Peyer's patch (tissue), 4 donors: Measurements from ENCODE around the gene FBN3. TPM values are rescaled to one million over a fixed set of nuclear protein-coding genes. Genes with fewer than 3 reads are reported as not detected.

Experiments used
- DNase-seq, 3 donors: peaks; one replicate each; pipeline ENCODE4 v3.0.0-alpha.2; 2017 to 2019
- H3K27ac ChIP-seq, 4 donors: fragments of 200-600 bp; sonication (generic); one replicate each; pipeline ENCODE4 v1.5.1; 2016 to 2019
- H3K27me3 ChIP-seq, 2 donors: fragments of 200-600 bp; sonication (generic); one replicate each; pipeline ENCODE4 v1.5.1; 2019
- H3K36me3 ChIP-seq, 3 donors: fragments of 200-600 bp; sonication (generic); one replicate each; pipeline ENCODE4 v1.5.1; 2016 to 2019
- H3K4me1 ChIP-seq, 4 donors: fragments of 200-600 bp; sonication (generic); one replicate each; pipeline ENCODE4 v1.5.1; 2016 to 2019
- H3K4me3 ChIP-seq, 4 donors: fragments of 200-600 bp; sonication (generic); 1 replicate in 3 of 4; 2 replicates in 1 of 4; pipeline ENCODE4 v1.5.1; 2016 to 2019; ENCODE audit warnings: mild to moderate bottlenecking in 1 of 4
- H3K9me3 ChIP-seq, 4 donors: fragments of 200-600 bp; sonication (generic); one replicate each; pipeline ENCODE4 v1.5.1; 2016 to 2019; ENCODE audit warnings: mild to moderate bottlenecking in 1 of 4
- POLR2A ChIP-seq, 2 donors: fragments of 450-650 bp; IDR thresholded peaks; one replicate each; pipeline ENCODE4 v1.5.1; 2017; ENCODE audit warnings: antibody characterized with exemption in 2 of 2, mild to moderate bottlenecking in 2 of 2, moderate library complexity in 2 of 2
- total RNA-seq, 4 donors: library from RNA; depleted of rRNA; stranded (reverse); fragments of >200 nt; gene quantifications; one replicate each; pipeline ENCODE4 v1.1.0, GENCODE V29; 2016
- TF ChIP-seq, protein P1 (sequence below), 6 experiments: fragments of 450-650 bp in 4 of 6; fragments of 200-600 bp in 2 of 6; sonication (generic) in 1 of 6; IDR thresholded peaks; one replicate each; pipeline ENCODE4 v1.5.1; 2017 to 2019; ENCODE audit warnings: antibody characterized with exemption in 6 of 6, mild to moderate bottlenecking in 3 of 6, moderate library complexity in 1 of 6

The FBN3 gene
- total RNA-seq, 4 donors from 2014 or later, result 0.28 TPM; not detected in 3

DNA sequence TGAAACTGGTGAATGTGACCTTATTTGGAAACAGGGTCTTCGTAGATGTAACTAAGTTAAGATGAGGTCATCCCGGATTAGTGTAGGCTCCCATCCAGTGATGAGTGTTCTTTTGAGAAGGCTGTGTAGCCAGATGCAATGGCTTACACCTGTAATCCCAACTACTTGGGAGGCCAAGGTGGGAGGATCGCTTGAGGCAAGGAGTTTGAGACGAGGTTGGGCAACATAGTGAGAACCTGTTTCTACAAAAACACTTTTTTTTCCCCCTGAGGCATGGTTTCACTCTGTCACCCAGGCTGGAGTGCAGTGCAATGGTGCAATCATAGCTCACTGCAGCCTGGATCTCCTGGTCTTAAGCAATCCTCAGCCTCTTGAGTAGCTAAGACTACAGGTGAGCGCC lies 36.4 kb downstream of the FBN3 start:
- H3K4me3 ChIP-seq, result no peak overlapping the region
- H3K9me3 ChIP-seq, result peaks cover 0 to 7% (median 0%) of the 10 kb centered on the region in 4 donors
- TF ChIP-seq, protein P1, sequence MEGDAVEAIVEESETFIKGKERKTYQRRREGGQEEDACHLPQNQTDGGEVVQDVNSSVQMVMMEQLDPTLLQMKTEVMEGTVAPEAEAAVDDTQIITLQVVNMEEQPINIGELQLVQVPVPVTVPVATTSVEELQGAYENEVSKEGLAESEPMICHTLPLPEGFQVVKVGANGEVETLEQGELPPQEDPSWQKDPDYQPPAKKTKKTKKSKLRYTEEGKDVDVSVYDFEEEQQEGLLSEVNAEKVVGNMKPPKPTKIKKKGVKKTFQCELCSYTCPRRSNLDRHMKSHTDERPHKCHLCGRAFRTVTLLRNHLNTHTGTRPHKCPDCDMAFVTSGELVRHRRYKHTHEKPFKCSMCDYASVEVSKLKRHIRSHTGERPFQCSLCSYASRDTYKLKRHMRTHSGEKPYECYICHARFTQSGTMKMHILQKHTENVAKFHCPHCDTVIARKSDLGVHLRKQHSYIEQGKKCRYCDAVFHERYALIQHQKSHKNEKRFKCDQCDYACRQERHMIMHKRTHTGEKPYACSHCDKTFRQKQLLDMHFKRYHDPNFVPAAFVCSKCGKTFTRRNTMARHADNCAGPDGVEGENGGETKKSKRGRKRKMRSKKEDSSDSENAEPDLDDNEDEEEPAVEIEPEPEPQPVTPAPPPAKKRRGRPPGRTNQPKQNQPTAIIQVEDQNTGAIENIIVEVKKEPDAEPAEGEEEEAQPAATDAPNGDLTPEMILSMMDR (IDR thresholded peaks at IDR 0.05), result no peak
- no peak for TF ChIP-seq POLR2A (IDR thresholded peaks at IDR 0.05)
- H3K36me3 ChIP-seq, result no peaks in the 10 kb centered on the region
- H3K27ac ChIP-seq, result no peak overlapping the region
- no peaks in the 10 kb centered on the region for H3K27me3 ChIP-seq
- H3K4me1 ChIP-seq, result no peaks in the 10 kb centered on the region
- DNase-seq, result no peak

DNA sequence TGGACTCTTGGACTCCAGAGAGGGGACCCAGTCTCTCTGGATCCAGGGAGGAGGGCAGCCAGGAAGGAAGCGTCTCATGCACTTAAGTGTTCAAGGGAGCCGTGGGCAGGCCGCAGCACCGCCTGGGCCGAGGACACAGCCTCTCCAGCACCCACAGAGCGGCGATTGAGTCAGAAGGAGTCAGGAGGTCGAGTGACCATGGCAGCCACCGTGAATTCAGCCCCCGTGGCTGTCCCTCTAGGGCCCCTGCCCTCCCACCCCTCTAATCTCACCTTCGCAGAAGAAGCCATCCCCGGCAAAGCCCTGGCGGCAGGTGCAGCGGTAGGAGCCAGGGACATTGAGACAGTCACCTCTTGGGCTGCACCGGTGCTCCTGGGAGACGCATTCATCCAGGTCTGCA lies 38.0 kb downstream of the FBN3 start:
- no peak for DNase-seq
- Histone ChIP-seq H3K4me1 (no peaks in the 10 kb centered on the region), H3K27ac (no peak overlapping the region), H3K36me3 (no peaks in the 10 kb centered on the region), H3K27me3 (no peaks in the 10 kb centered on the region), H3K9me3 (peaks cover 0 to 7% (median 0%) of the 10 kb centered on the region in 4 donors), H3K4me3 (no peak overlapping the region)
- TF ChIP-seq, protein P1 (IDR thresholded peaks at IDR 0.05), result no peak
- TF ChIP-seq POLR2A (IDR thresholded peaks at IDR 0.05), result no peak

DNA sequence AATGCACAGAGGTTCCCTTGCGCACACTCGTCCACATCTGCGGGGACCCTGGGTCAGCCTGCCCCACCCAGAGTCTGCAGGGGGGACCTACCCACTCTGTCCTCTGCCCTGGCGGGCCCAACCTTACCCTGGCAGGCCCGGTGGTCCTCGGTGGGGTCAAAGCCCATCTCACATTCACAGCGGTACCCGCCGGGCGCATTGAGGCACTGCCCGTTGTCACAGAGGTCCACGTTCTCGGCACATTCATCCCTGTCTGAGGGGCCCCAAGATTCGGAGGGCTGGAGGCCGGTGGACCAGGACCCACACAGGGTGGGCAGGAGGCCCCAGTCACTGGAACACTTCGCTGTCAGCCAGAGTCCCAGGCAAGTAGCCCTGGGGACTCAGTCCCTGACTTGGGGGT lies 38.5 kb downstream of the FBN3 start:
- no peak for TF ChIP-seq POLR2A (IDR thresholded peaks at IDR 0.05)
- TF ChIP-seq, protein P1 (IDR thresholded peaks at IDR 0.05), result no peak
- H3K27ac ChIP-seq, result no peak overlapping the region
- H3K4me3 ChIP-seq, result no peak overlapping the region
- DNase-seq, result no peak
- H3K36me3 ChIP-seq, result no peaks in the 10 kb centered on the region
- peaks cover 0 to 7% (median 0%) of the 10 kb centered on the region in 4 donors for H3K9me3 ChIP-seq
- no peaks in the 10 kb centered on the region for H3K4me1 ChIP-seq
- H3K27me3 ChIP-seq, result no peaks in the 10 kb centered on the region

DNA sequence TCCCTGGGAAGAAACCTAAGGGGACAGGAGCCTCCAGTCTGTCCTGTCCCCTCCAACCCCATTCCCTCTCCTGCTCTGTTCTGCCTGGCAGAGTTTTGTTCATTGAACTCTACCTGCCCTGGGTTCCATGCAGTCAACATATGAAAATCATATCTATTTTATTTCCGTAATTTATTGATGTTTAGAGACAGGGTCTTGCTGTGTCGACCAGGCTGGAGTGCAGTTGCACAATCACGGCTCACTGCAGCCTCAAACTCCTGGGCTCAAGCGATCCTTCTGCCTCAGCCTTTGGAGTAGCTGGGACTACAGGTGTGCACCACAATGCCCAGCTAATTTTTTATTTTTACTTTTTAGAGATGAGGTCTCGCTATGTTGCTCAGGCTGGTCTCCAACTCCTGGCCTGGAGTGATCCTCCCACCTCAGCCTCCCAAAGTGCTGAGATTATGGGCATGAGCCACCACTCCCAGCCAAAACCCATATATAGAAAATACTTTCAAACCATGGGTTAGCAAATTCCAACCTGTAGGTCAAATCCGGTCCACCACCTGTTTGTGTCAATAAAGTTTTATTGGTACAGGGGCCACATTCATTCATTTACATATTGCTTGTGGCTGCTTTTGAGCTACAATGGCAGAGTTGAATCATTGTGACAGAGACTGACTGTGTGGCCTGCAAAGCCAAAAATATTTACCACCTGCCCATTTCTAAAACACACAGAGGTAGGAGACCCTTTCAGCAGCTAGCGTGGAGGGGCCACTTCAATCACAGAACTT lies 39.3 kb downstream of the FBN3 start:
- Histone ChIP-seq H3K4me3 (no peak overlapping the region), H3K9me3 (peaks cover 0 to 7% (median 0%) of the 10 kb centered on the region in 4 donors), H3K27ac (no peak overlapping the region), H3K36me3 (no peaks in the 10 kb centered on the region), H3K4me1 (no peaks in the 10 kb centered on the region), H3K27me3 (no peaks in the 10 kb centered on the region)
- TF ChIP-seq, protein P1 (IDR thresholded peaks at IDR 0.05), result no peak
- TF ChIP-seq POLR2A (IDR thresholded peaks at IDR 0.05), result no peak
- DNase-seq, result no peak

DNA sequence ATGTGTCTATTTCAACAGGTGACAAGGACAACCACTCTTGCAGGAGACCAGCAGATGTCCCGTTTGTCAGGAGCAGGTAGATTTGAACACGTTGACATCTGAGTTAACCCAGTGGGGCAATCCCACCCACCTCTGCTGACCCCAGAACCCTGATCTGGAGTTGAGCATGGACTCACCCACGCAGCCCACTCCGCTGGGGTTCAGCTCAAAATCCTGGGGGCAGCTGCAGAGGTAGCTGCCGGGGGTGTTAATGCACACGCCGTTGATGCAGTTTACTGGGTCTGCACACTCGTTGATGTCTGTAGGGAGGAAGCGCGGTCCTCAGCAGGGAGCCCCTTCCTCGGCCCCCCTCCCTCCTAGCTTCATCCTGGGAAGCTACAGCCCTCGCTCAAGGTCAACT lies 39.9 kb downstream of the FBN3 start:
- Histone ChIP-seq H3K9me3 (peaks cover 0 to 7% (median 0%) of the 10 kb centered on the region in 4 donors), H3K4me3 (no peak overlapping the region), H3K27me3 (no peaks in the 10 kb centered on the region), H3K4me1 (no peaks in the 10 kb centered on the region), H3K27ac (no peak overlapping the region), H3K36me3 (no peaks in the 10 kb centered on the region)
- no peak for DNase-seq
- TF ChIP-seq POLR2A (IDR thresholded peaks at IDR 0.05), result no peak
- TF ChIP-seq, protein P1 (IDR thresholded peaks at IDR 0.05), result no peak
